HG02943 (cell line): ENCODE results near the gene UTRN.

Experiments used
- ATAC-seq: cut with Tn5 transposase; IDR thresholded peaks from one replicate; pipeline ENCODE4 v1.9.1; 2021; ENCODE audit warnings: mild to moderate bottlenecking, low read depth, moderate library complexity; ENCODE audit not compliant: unreplicated experiment

Gene UTRN

DNA sequence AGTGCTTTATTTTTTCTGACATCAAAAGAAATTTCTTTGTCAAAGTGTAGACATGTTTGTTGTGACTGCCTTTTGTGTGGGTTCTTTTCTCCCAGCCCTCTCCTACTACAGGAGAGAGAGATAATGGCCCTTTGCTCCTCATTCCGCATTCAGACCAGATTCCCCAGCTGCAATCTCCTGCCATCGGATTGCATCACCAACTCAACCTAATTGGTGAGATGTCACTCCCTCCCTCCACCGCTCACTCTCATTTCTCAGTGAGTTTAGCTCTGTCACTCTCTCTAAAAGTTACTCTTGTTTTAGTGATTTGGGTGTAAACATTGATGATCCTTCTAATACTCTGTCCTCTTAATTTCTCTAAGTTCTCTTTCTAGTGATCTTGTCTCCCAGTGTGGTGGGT is 22.7 kb downstream of the UTRN start:
- ATAC-seq = no peak

GRCh38 chr6:144310765-144311164 is 25.6 kb downstream of the UTRN start:
- no peak for ATAC-seq

- ATAC-seq = no peak
These were observed 26.2 kb downstream of the UTRN start for GRCh38 chr6:144311361-144311760.

DNA sequence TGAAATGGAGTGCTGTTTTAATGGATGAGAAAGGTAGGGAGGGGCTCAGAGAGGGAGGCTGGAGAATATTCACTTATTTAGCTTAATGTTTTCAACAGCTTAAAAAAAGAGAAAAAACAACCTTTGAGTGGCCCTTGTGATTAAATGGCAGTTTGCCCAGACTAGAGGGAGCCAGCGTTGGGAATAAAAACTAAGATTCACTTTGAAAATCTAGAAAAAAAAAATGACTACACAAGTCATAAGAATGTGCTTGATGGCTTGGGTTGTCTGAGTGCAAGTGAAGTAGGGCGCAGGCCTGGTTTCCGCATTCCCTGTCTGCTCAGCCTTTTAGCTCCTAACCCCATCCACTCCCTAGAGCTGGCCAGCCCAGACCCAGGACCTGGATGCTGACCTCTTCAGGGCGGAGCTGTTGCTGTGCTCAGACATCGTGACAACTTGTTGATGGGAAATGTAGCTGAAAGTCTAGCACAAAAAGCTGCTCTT is 28.9 kb downstream of the UTRN start:
- ATAC-seq = no peak

- no peak for ATAC-seq
These were observed 29.4 kb downstream of the UTRN start for GRCh38 chr6:144314562-144314961.

DNA sequence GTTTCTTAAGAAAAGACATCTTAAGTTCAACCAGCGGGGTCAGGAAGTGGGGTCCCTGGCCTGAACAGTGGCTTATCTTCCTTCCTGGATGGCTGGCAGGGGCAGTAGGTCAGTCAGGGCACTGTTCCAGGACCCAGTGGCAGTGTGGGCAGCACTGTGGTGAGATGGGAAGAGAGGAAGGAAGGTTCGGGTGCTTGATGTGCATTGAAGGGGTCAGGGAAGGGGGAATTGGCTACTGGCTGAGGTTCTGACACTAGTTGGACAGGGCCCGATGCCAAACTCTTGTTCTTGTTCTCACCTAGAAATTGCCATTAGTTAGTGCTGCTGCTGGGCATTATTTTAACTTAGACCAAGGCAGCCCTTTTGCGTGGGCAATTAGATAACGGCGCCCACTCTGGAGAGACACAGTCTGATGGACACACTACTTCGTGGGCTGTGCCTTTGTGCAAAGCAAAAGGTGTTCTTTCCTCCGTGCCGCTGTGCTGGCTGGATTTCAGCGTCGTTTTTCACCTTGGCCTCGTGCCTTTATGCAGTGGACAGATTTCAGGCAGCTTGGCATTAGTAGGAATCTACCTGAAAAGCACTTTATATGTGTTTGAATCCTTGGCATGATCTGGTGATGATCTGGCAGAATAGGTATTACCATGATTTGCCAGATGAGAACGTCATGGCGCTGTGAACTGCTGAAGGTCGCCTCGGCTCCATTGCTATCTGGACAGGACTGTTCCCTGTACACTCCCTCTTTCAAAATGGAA is 30.3 kb downstream of the UTRN start:
- ATAC-seq = no peak

DNA sequence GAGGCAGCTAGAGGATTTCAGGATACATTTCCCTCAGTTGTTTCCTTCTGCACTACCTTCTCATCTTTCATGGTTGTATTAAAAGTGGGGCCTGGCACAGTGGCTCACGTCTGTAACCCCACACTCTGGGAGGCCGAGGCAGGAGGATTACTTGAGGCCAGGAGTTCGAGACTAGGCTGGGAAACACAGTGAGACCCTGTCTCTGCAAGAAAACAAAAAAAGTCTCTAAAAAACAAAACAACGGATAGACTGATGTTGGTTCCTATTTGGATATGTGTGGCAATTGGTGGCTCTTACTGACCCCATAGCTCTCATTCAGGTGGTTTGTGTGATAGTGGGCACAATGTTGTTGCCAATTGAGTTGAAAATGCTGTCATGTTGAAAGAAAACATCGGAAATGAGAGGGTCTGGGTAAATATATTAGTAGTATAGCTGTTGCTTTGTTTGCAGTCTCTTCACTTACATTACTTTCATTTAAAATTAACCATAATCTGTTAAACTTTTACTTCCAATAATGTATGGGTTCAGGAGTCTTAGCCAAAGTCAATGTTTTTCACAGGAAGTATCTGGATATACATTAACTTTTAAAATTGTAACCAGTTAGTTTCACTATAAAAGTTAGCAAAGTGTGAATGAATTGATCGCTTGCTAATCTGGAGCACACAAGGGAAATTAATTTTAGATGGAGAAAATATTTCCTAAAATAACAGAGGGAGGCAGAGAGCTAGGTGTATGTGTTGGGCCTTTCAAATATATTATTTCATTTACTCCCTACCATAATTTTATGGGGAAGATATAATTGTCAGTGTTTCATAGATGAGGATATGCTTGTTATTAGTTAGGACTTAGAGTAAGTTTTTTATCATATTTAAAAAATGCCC is 31.1 kb downstream of the UTRN start:
- peak; percentile 91 for ATAC-seq

GRCh38 chr6:144316862-144317195 is 31.7 kb downstream of the UTRN start:
- ATAC-seq = no peak

GRCh38 chr6:144317736-144318135 is 32.6 kb downstream of the UTRN start:
- ATAC-seq = no peak

DNA sequence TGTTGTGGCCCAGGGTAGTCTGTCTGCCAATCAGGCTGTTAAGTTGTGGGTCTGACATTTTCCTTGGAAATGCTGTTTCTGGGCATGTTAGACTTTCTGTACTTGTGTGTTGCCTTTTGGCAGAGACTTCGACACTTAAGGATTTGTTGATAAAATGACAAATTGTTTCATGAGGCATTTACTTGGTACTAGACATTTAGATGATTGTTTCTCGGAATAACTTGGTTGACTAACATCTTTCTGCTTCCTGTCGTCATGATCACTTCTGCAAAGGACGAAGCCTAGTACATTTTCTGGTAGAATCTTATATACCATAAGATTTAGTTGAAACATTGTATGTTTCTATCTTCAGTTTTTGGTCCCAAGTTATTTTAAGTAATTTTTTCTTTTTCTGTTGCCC is 34.1 kb downstream of the UTRN start:
- no peak for ATAC-seq

- no peak for ATAC-seq
These were observed 35.6 kb downstream of the UTRN start for GRCh38 chr6:144320741-144321140.

GRCh38 chr6:144321839-144322591 is 36.9 kb downstream of the UTRN start:
- no peak for ATAC-seq

- no peak for ATAC-seq
These were observed 40.1 kb downstream of the UTRN start for GRCh38 chr6:144325232-144325631.

DNA sequence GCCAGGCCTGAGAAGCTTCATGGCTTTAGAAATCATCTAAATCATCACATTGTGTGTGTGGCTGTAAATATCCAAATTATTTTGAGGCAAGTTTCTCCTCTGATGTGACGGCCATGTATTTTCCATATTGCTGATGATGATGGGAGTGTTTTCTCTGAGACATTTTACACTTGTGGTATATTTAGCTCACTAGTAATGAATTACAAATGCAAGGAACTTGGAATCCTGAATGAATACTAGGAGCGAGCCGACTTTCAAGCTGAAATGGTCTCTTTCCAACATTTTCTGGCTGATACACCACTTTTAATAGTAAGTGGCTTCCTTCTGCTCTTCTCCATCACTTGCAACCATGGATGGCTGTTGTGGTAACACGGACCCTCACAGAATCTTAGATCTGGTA is 41.3 kb downstream of the UTRN start:
- ATAC-seq = no peak

DNA sequence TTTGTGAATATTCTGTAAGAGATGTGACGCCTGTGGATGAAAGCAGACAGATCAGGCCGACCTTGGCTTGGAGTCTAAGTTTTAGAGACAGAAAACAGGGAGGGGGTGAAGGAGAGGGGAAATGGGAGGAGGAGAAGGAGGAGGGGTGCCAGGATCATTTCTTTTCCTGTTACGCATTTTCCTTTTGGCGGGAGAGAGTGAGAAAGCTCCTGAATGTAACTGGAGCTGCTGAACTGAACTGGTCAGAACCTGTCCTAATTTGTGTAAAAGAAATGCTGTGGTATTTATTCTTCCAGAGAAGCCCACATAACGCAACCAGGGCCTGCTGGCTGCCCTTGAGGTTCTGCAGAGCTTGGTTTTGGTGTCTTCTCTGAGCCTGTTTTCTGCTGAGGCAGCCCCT is 41.9 kb downstream of the UTRN start:
- no peak for ATAC-seq

DNA sequence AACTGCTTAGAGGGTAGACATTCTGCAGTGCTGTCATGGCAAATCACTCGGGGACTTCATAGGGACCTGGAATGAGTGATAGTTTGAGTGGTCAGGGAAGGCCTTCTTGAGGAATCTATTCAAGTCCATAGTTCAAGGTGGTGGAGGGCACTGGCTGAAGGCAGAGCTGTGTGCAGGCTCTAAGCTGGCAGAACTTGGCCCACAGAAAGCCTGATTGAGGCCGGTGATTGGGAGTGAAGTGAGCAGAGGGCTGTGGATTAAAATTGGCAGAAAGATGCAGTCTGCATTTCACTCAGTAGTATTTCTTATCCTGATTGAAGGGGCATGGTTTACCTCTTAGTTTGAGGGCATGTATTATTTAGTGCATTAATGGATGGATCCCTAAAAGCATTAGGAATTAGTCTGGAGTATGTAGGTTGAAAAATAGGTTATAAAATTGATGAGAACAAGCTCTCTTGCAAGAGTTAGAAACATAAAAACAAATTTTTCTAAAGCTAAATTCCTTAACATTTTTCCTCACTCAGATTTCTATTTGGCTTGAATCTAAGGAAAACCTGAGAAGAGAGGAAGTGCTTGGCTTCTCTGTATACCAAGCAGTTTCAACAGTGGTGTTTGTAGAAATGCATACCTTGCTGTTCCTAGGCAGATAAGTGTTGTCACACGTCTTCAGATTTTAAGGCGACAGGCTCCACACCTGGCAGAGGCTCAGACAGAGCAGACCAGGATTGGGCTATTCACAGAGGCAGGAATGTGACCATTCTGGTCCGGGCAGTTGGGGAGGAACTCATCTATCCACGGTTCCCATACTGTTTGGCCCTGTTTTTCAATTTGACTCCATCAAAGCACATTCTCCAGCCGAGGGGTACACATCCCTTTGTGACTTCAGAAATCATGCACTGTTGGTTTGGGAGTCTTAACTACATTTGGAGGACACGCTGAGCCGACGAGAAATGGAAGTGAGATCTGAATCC is 45.2 kb downstream of the UTRN start:
- no peak for ATAC-seq

DNA sequence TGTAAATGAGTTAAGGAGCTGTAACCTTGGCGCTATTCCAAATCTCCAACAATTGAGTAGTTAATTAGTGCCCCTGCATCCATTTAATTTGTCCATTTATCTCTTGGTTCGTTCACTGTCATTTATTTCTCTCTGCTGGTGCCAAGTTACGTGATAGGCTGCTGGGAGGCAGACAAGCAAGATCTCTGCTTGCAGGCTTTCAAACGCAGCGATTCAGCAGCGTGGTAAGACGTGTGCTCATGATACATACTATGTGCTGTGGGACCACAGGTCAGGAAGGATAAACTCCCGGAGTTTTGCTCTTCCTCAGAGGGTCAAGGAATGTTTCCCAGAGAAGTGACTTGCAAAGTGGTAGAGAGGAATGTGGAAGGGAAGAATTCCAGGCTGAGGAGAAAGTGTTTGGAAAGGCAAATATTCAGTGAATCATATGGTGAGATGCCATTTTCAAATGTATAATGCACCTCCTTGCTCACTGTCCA is 46.4 kb downstream of the UTRN start:
- ATAC-seq = no peak

DNA sequence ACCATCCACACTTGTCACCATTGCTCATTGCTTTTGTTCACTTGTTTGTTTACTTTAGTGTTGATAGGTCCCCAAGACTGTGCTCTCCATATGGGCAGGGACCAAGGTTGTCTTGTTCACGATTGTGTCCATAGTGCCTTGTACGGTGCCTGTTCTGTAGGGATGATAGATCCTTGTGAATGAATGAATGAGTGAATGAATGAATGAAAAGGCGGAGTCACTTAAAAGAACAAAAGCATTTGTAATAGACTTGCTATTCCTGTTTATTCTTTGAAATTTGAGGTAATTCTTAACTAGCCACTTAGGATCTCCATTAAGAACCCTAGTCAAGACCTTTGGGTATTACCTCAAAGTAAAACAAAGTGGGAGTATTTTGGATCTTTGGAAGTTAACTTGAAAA is 47.0 kb downstream of the UTRN start:
- no peak for ATAC-seq

- ATAC-seq = peak; percentile 57
These were observed 49.1 kb downstream of the UTRN start for GRCh38 chr6:144334150-144334708.
